Thyroid gland (tissue), 4 donors: ENCODE measurements around the gene ZNF282. TPM values are rescaled to one million over a fixed set of nuclear protein-coding genes. Genes with fewer than 3 reads are reported as not detected.
"Not testable (repeated sequence)": the region's sequence is repeated elsewhere in the genome, so short reads cannot be mapped to it uniquely, and the experiment has no call there.

ENCODE experiments used
- DNase-seq, 2 donors: peaks; one replicate each; pipeline ENCODE4 v3.0.0-alpha.2; 2019
- H3K27ac ChIP-seq, 3 donors: fragments of 200-600 bp; sonication (generic); 1 replicate in 2 of 3; 2 replicates in 1 of 3; pipeline ENCODE4 v1.5.1; 2016 to 2019; ENCODE audit warnings: mild to moderate bottlenecking in 1 of 3, moderate library complexity in 1 of 3
- H3K27me3 ChIP-seq: fragments of 200-600 bp; sonication (generic); one replicate; pipeline ENCODE4 v1.5.1; 2019
- H3K36me3 ChIP-seq, 2 donors: fragments of 200-600 bp; sonication (generic); one replicate each; pipeline ENCODE4 v1.5.1; 2016 to 2019
- H3K4me1 ChIP-seq, 2 donors: fragments of 200-600 bp; sonication (generic); one replicate each; pipeline ENCODE4 v1.5.1; 2017 to 2019
- H3K4me3 ChIP-seq, 3 donors: fragments of 200-600 bp; sonication (generic); replicated peaks in 1 of 3; 1 replicate in 2 of 3; 2 replicates in 1 of 3; pipeline ENCODE4 v1.5.1; 2016; ENCODE audit warnings: mild to moderate bottlenecking in 1 of 3
- H3K9me3 ChIP-seq: fragments of 200-600 bp; sonication (generic); one replicate; pipeline ENCODE4 v1.5.1; 2017
- CTCF ChIP-seq, 6 experiments: fragments of 200-600 bp in 3 of 6; fragments of 450-650 bp in 3 of 6; sonication (generic) in 3 of 6; IDR thresholded peaks; one replicate each; pipeline ENCODE4 v1.5.1; 2016 to 2019; ENCODE audit warnings: antibody characterized with exemption in 6 of 6, mild to moderate bottlenecking in 2 of 6, inconsistent platforms in 1 of 6, moderate library complexity in 1 of 6
- POLR2A ChIP-seq, 2 donors: fragments of 450-650 bp; IDR thresholded peaks; one replicate each; pipeline ENCODE4 v1.6.1; 2017; ENCODE audit warnings: antibody characterized with exemption in 2 of 2, mild to moderate bottlenecking in 2 of 2, moderate library complexity in 1 of 2
- WGBS, 2 donors: methylation state at CpG; one replicate each; pipeline ENCODE4 v1.1.5; 2017; 5-methylcytosine and 5-hydroxymethylcytosine counted together
- intact Hi-C: fragments of 100-400 bp; cut with DNase I; formaldehyde crosslinking; loops from one replicate; pipeline ENCODE4 v1.15.1; 2023
- small RNA-seq: library from RNA; depleted of rRNA; stranded (forward); fragments of <200 nt; gene quantifications from one replicate; pipeline ENCODE3, GENCODE V24; 2016
- total RNA-seq, 4 donors: library from RNA; depleted of rRNA; stranded (reverse); fragments of >200 nt; gene quantifications; one replicate each; pipeline ENCODE4 v1.2.3, GENCODE V29; 2016

The ZNF282 gene
- total RNA-seq, 4 donors from 2014 or later: 13.8 to 28.5 (median 21.3) TPM

GRCh38 chr7:149261316-149261828 is 66.0 kb downstream of the ZNF282 start:
- Histone ChIP-seq H3K27me3 (no peaks in the 10 kb centered on the region), H3K4me3 (peak overlapping the region; percentile 41 to 61 (median 48)), H3K4me1 (peaks cover 11 to 16% of the 10 kb centered on the region in 2 donors), H3K36me3 (peaks cover 5 to 6% of the 10 kb centered on the region in 2 donors), H3K9me3 (no peaks in the 10 kb centered on the region), H3K27ac (peak overlapping the region; percentile 71 to 84 (median 78))
- no peak for DNase-seq
- no peak for TF ChIP-seq POLR2A (IDR thresholded peaks at IDR 0.05)
- no peak for TF ChIP-seq CTCF (IDR thresholded peaks at IDR 0.05)
- 4 to 6% methylated on average over 16 of the region's 16 CpGs for WGBS, 2 donors
- intact Hi-C loops: no loop called here

DNA sequence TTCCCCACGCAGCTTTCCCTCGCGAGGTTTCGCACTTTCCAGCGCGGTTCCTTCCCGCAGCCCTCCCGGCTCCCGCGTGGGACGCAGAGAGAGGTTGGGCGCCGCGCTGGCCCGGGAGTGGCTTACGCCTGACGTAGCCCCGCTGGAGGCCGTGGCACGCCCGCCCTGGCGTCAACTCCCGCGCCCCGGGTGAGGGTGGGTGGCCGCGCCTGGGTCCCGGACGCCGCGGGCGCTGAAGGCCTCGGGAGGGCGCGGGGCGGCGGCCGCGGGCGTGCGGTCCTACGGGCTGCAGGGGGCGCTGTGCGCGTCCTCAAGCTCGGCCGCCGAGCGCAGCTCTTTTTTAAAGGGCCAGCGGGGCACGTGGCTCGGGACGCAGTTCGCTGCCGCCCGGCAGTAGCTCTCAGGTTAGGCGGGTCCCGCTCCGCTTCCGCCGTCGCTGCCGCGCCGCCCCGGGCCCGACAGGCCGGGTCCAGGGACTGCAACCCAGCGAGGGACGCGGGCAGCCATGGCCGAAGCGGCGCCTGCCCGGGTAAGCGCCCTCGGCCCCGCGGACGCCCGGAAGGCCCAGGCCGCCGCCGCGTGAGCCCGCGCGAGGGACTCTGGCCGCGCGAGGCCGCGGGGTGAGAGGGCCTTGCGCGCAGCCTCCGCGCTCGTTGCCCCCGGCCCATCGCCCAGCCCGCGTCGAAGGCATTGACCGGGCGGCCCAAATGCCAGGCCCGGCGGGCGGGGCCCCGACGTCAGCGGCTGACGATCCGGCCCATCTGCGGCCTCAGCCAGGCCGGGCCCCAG is 66.7 kb downstream of the ZNF282 start, which contains the start of gene ZNF783:
Gene ZNF783 (plus strand): TSS at position 368 of the 789 bp plus-strand sequence. CDS start 138 bp downstream, at position 506.
- TF ChIP-seq CTCF (IDR thresholded peaks at IDR 0.05) (peak in 5 of 6 experiments; percentile 17 to 96 (median 91)), POLR2A (IDR thresholded peaks at IDR 0.05) (peak in 1 of 2 donors; percentile 51)
- peaks cover 11 to 16% of the 10 kb centered on the region in 2 donors for H3K4me1 ChIP-seq

GRCh38 chr7:149266451-149266850 is 71.1 kb downstream of the ZNF282 start:
- H3K4me1 ChIP-seq: peaks cover 11 to 12% of the 10 kb centered on the region in 2 donors
- no peak overlapping the region for H3K4me3 ChIP-seq
- H3K9me3 ChIP-seq: no peaks in the 10 kb centered on the region
- no peak overlapping the region for H3K27ac ChIP-seq
- no peaks in the 10 kb centered on the region for H3K27me3 ChIP-seq
- peaks cover 16 to 33% of the 10 kb centered on the region in 2 donors for H3K36me3 ChIP-seq
- 92 to 96% methylated on average over 21 of the region's 21 CpGs for WGBS, 2 donors
- TF ChIP-seq CTCF (IDR thresholded peaks at IDR 0.05) (no peak), POLR2A (IDR thresholded peaks at IDR 0.05) (no peak)
- DNase-seq: no peak
- intact Hi-C loops: no loop called here

More for the DNA sequence above, 66.7 kb downstream of the ZNF282 start, which contains the start of gene ZNF783:
- intact Hi-C loops: no loop called here
- Histone ChIP-seq H3K27me3 (no peaks in the 10 kb centered on the region), H3K27ac (peak within 1 kb of the TSS; percentile 71 to 84 (median 78)), H3K36me3 (peaks cover 12 to 13% of the 10 kb centered on the region in 2 donors), H3K9me3 (no peaks in the 10 kb centered on the region), H3K4me3 (peak within 1 kb of the TSS; percentile 41 to 61 (median 48))
- peak; percentile 88 to 90 for DNase-seq
- WGBS, 2 donors: 1 to 4% methylated on average over 19 to 38 of the region's 115 CpGs

DNA sequence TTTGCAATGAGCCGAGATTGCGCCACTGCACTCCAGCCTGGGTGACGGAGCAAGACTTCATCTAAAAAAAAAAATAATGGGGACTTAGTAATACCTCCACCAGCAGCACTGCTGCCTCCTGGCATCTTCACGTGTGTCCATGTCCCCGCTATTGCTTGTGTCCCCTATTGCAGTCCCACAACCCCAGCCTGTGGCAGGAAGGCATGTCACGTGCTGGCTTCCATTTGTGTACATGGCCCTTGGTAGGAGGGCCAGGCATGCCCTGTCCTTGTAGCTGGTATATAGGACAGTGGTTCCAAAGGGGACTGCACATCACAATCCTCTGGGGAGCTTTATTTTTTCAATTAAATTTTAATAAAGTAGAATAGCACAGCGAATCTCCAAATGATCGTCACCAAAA is 72.4 kb downstream of the ZNF282 start:
- Histone ChIP-seq H3K36me3 (peaks cover 24 to 44% of the 10 kb centered on the region in 2 donors), H3K4me3 (no peak overlapping the region), H3K27me3 (no peaks in the 10 kb centered on the region), H3K27ac (no peak overlapping the region), H3K9me3 (no peaks in the 10 kb centered on the region), H3K4me1 (peaks cover 7% of the 10 kb centered on the region in 2 donors)
- 93 to 96% methylated on average over 8 of the region's 8 CpGs for WGBS, 2 donors
- intact Hi-C loops: no loop called here
- TF ChIP-seq CTCF (IDR thresholded peaks at IDR 0.05) (no peak), POLR2A (IDR thresholded peaks at IDR 0.05) (no peak)
- DNase-seq: no peak

- H3K27me3 ChIP-seq, H3K27ac ChIP-seq, intact Hi-C loops, DNase-seq, H3K4me3 ChIP-seq, H3K4me1 ChIP-seq, H3K9me3 ChIP-seq: not testable (repeated sequence)
- peaks cover 25 to 48% of the 10 kb centered on the region in 2 donors for H3K36me3 ChIP-seq
- WGBS, 2 donors: 98 to 99% methylated on average over 8 of the region's 8 CpGs
Measured at GRCh38 chr7:149274424-149274823, 79.1 kb downstream of the ZNF282 start.

Small RNAs within 50 kb of the gene (small RNA-seq; reads per million reads assigned to genes)
- gene AC004890.1: not detected

Other genes starting within 250 kb of the ZNF282 start
- 100 to 1,000 TPM; 172 to 749 (median 498) TPM for gene PDIA4, start 167.0 kb upstream of the ZNF282 start, total RNA-seq
- 10 to 100 TPM in 2 of 4 donors, 1 to 10 TPM in 2; 6.6 to 12.1 (median 10.7) TPM for gene ZNF786, start 104.8 kb upstream of the ZNF282 start, total RNA-seq
- gene ZNF425, start 69.2 kb upstream of the ZNF282 start, total RNA-seq: 10 to 100 TPM in 1 of 4 donors, 1 to 10 TPM in 3; 3.3 to 12.8 (median 3.7) TPM
- 10 to 100 TPM; 19.6 to 29.9 (median 23.0) TPM for gene ZNF398, start 48.1 kb upstream of the ZNF282 start, total RNA-seq
- gene ZNF212, start 44.1 kb downstream of the ZNF282 start, total RNA-seq: 10 to 100 TPM in 2 of 4 donors, 1 to 10 TPM in 2; 6.7 to 12.5 (median 9.7) TPM
- gene ZNF783, start 66.7 kb downstream of the ZNF282 start, total RNA-seq: 10 to 100 TPM; 11.3 to 18.0 (median 15.1) TPM